Endometrial microvascular endothelial cells (primary cell): ENCODE data around the gene SMC3. TPM values are rescaled to one million over a fixed set of nuclear protein-coding genes. Genes with fewer than 3 reads are reported as not detected.
"Not testable (repeated sequence)": the region's sequence is repeated elsewhere in the genome, so short reads cannot be mapped to it uniquely, and the experiment has no call there.

Experiments
- in situ Hi-C: cut with HindIII; loops from 2 replicates; pipeline ENCODE4 v1.10.0; 2017; ENCODE audit warnings: low sequenced_read_pairs, low pct_unique_long_range_greater_than_20kb; ENCODE audit errors: inconsistent ontology term
- total RNA-seq: library from RNA; depleted of rRNA; stranded (reverse); fragments of >200 nt; gene quantifications from one replicate; pipeline ENCODE4 v1.2.3, GENCODE V29; 2015; ENCODE audit errors: inconsistent ontology term

Gene SMC3
- total RNA-seq, 1 donor from 2014 or later = 21.6 TPM

GRCh38 chr10:110568055-110568735, 700 bp downstream of the SMC3 start:
- in situ Hi-C loops = no loop called here

DNA sequence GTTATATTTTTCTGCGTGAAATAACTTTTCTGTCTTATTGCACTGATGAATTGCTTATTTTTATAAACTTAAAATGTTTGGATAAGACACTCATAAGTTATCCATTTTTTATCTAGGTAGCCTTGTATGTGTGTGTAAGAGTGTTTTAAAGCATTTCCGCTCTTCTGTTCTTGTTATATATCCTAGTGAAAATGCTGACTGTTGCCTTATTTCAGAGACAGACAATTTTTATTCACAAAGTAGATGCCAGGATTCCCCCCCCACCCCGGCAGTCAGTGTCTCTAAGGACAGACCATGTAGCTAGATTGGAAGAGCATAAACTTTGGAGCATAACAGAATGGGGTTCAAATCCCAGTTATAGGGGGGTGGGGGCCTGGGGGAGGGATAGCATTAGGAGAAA, 1.6 kb downstream of the SMC3 start:
- in situ Hi-C loops = no loop called here

DNA sequence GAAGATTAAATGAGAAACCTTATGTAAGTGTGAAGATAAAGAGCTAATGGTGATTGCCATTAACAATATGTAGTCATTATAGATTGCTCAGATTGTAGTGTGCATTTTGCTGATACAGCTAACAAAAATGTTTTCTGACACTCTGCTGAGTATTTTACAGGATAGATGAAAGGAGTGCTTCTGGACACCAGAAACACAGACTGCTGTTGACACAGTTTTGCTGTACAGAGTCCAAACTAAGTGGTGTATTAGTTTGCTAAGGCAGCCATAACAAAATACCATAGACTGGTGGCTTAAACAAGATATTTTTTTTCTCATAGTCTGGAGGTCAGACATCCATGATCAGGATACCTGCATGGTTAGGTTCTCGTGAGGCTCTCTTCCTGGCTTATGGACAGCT, 2.2 kb downstream of the SMC3 start:
- in situ Hi-C loops = no loop called here

- in situ Hi-C loops = no loop called here
Observed at GRCh38 chr10:110571093-110571743, 3.7 kb downstream of the SMC3 start.

DNA sequence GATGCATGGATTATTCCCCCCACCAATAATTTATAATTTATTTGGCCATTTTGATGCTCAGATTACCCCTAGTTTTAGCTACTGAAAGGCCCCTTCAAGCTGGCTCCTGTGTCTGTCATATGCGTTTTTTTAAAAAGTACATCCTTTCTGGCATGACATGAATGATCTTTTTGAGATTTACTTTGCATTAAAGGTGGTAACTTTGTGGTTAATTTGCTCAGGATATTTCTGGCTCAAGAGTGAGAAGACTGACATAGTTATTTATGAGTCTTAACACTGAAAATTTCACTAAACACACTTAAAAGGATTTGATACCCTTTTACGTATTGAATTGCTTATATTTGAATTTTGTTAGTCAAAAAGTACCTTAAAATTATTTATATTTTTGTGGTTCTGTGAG, 5.4 kb downstream of the SMC3 start:
- in situ Hi-C loops = no loop called here

DNA sequence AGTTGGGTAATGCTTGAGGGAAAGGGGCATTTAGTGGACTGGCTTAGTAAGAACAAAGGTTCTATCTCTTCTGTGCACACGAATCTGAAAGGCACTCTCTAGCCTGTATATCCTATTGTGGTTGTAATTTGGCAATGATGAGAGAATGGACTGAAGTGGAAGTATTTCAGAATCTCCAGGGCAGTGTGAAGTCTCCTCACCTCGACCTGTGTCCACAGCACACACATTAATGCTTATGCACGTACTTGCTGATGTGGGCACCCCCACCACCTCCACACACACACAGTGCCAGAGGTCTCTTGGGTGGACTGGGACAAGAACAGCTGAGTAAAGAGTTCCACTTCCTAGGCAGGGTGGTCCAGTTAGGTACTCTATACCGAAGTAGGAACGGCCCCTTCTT, 6.9 kb downstream of the SMC3 start:
- in situ Hi-C loops = no loop called here

DNA sequence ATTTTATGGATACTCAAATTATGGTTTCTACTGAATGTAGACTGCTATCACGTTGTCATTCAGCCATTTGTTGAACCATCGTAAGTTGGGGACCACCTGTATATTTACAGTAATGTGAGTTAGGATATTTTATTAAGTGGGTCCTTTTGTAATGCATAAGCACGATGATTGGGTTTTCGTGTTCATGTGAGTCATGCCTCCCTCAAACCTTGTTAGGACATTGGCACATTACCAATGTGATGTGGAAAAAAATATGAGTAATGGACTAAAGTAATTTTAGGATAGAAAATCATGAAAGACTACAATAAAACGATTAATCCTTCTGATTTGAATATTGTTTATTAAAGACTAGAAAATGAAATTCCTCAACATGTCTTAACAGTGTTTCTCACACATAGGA, 8.7 kb downstream of the SMC3 start:
- in situ Hi-C loops = no loop called here

DNA sequence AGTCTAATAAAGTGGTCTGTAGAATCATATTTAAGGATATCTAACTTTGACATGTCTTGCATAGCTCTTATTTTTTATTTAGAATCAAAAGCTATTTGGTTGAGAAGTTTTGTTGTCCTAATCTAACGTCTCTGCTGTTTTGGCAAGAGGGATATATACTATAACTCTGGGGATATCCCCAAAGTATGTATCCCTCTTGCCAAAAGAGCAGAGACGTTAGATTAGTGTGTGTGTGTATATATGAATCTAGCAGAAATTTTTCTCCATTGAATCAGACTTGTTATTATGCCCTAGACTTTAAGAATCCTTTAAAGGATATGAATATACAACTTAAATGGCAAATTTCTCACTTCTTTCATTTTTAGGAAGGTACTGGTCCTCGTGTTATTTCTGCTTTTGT, 9.6 kb downstream of the SMC3 start:
- in situ Hi-C loops = no loop called here

DNA sequence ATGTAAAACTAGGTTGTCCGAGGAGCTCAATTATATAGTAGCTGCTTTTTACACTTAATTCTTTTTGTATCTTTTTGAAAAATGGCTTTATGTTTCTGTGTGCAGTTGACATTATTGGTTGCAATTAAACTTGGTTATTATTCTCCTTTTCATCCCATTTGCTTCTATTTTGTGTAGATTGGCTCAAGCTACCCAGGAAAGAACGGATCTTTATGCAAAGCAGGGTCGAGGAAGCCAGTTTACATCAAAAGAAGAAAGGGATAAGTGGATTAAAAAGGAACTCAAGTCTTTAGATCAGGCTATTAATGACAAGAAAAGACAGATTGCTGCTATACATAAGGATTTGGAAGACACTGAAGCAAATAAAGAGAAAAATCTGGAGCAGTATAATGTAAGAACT, 16.5 kb downstream of the SMC3 start:
- in situ Hi-C loops = no loop called here

DNA sequence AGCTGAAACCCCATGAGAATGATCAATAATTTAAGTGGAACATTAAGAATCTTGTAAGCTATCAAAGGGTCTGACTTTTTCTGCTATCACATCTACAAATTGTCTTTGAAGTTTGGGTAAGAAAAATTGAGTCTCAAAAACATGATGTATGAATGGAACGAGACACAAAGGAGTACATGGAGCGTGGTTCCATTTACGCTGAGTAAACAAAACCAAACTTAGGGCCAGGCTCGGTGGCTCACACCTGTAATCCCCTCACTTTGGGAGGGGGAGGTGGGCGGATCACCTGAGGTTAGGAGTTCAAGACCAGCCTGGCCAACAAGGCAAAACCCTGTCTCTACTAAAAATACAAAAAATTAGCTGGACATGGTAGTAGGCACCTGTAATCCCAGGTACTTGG, 24.3 kb downstream of the SMC3 start:
- in situ Hi-C loops = no loop called here

DNA sequence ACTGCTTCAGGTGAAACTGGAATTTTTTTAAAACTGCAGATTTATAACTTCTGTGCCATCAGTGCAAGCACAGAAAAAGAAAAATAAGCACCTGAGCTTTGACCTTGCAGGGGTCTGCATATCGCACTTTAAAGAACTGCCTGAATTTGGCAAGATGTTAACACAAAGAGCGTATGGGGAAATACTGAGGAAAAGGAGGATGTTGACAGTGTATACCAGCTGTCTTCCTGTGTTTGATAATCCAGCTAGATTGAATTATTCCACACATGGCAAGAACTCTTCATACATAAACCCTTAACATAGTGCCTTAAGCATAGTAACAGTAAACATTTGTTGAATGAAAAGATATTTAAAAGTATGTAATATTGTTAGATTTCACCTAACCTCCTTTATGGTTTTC, 30.0 kb downstream of the SMC3 start:
- in situ Hi-C loops = no loop called here

DNA sequence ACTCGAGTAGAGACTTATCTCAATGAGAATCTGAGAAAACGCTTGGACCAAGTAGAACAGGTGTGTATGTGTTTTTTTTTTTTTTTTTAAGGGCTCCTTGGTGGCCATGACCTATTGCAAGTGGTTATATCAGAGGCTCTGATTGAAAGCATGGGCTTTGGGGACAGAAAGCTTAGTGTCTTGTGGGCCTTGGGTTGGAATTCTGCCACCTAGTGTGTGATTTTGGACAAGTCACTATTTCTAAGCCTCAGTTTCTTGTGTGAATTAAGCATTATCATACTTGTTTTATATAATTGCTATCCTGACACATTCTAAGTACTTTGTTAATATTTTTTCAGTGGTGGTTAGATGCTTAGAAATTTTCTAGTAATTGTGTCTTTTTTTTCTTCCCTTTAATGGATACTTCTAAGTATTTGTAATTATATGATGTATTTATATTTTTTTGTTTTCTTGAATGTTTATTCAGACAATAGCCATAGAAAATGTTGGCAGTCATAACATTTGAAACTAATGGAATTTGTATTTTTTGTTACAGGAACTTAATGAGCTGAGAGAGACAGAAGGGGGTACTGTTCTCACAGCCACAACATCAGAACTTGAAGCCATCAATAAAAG, 33.1 kb downstream of the SMC3 start:
- in situ Hi-C loops = no loop called here

DNA sequence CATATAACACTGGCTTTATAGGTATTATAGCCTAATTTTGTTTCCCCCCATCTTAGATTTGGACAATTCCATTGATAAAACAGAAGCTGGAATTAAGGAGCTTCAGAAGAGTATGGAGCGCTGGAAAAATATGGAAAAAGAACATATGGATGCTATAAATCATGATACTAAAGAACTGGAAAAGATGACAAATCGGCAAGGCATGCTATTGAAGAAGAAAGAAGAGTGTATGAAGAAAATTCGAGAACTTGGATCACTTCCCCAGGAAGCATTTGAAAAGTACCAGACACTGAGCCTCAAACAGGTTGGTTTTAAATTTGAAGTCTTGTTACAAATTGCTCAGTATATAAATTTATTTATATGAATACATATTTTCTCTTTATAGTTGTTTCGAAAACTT, 34.1 kb downstream of the SMC3 start:
- in situ Hi-C loops = no loop called here

- in situ Hi-C loops = no loop called here
Observed at GRCh38 chr10:110608087-110608486, 40.6 kb downstream of the SMC3 start.

GRCh38 chr10:110609605-110610004, 42.1 kb downstream of the SMC3 start:
- in situ Hi-C loops = no loop called here

- in situ Hi-C loops = no loop called here
Observed at GRCh38 chr10:110610308-110610774, 42.8 kb downstream of the SMC3 start.

GRCh38 chr10:110610781-110611180, 43.3 kb downstream of the SMC3 start:
- in situ Hi-C loops = not testable (repeated sequence)

- in situ Hi-C loops = no loop called here
Observed at GRCh38 chr10:110612087-110612486, 44.6 kb downstream of the SMC3 start.

GRCh38 chr10:110612629-110613028, 45.1 kb downstream of the SMC3 start:
- in situ Hi-C loops = no loop called here

GRCh38 chr10:110613341-110613995, 46.0 kb downstream of the SMC3 start:
- in situ Hi-C loops = no loop called here
